HPDE6-E6E7 (cell line): ENCODE data around the gene IGF2BP1.
"Not testable (repeated sequence)": the region's sequence is repeated elsewhere in the genome, so short reads cannot be mapped to it uniquely, and the experiment has no call there.

Source experiments
- DNase-seq: peaks from one replicate; pipeline ENCODE4 v3.0.0; 2011; ENCODE audit warnings: missing footprints; ENCODE audit errors: extremely low spot score

The IGF2BP1 gene

DNA sequence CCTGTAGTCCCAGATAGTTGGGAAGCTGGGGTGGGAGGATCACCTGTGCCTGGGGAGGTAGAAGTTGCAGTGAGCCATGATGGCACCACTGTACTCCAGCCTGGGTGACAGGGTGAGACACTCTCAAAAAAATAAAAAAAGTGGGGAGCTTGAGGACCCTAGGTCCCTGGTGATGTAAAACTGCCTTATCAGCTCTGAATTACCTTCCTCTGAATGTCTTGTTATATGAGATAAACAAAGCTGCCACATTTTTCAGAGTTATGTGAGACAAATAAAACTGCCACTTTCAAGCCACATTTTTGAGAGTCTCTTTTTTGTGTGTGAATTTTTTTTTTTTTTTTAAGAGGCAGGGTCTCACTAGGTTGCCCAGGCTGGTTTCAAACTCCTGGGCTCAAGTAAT lies 103.4 kb downstream of the IGF2BP1 start:
- no peak for DNase-seq

DNA sequence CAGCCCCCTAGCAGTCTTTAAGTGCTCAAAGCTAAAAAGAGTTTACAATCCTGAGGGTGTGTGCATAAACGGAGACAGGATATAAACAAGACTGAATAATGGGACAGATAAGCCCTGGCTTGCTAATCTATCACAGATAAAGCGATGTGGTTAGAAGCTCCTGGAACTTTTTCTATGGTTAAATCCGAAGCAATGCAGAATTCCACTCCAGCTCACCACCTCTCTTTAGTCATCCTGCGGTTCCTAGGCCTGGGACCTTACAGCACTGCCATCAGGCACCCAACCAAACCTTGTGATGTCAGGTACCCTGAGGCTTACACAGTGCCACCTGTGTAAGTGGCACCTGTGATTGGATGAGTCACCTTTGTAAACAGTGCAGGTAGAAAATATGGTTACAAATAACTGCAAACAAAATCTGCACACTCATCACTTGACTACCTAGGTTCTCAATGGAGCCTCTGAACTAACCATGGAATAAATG lies 103.9 kb downstream of the IGF2BP1 start:
- peak; percentile 76 for DNase-seq

DNA sequence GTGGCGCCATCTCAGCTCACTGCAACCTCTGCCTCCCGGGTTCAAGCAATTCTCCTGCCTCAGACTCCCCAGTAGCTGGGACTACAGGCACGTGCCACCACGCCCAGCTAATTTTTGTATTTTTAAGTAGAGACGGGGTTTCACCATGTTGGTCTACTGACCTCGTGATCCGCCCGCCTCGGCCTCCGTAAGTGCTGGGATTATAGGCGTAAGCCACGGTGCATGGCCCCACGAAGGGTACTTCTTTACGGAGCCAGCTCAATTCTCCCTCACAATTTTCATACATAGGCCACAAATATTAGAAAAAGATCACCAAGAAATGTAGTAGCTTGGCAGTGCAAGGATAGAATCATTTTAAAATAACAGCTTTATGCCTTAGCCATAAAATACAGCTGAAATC lies 106.2 kb downstream of the IGF2BP1 start:
- DNase-seq: not testable (repeated sequence)

DNA sequence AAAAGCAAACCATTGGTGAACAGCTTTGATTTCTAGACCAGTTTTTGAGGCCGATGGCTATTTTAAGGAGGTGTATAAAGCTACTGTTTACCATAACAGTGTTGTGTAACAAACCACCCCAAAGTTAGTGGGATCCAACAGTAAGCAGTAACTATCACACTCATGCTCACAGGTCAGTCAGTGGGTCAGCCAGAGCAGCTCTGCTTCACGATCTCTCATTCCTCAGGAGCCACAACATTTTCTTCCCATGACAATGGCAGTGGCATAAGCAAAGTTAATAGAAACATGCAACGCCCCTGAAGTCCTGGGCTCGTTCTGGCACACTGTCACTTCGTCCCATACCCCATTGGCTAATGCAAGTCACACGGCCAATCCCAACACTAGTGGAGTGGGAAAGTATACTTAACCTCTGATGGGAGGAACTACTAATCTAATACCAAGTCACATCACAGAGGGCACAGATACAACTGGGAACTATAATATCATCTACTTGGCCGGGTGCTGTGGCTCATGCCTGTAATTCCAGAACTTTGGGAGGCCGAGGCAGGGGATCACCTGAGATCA lies 107.4 kb downstream of the IGF2BP1 start:
- DNase-seq: no peak
